Effector CD8-positive, alpha-beta T cell (primary cell): Measurements from ENCODE around the gene ZNF445.
"Not testable (repeated sequence)": the region's sequence is repeated elsewhere in the genome, so short reads cannot be mapped to it uniquely, and the experiment has no call there.

Source experiments
- DNase-seq: peaks from one replicate; lab custom pipeline; 2025; lab: John Stamatoyannopoulos, UW

The ZNF445 gene

DNA sequence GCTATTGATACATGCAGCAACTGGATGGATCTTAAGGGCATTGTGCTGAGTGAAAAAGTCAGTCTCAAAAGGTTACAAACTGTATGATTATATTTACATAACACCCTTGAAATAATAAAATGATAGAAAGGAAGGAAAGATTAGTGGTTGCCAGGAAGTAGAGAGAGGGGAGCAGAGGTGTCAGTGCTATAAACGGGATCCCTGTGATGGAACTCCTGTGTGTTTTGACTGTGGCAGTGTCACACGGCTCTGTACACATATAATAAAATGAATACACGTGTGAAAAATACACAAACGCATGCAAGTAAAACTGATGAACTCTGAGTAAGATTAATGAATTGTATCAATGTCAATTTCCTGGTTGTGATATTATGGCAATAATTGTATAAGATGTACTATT lies 78.6 kb downstream of the ZNF445 start:
- DNase-seq = no peak

DNA sequence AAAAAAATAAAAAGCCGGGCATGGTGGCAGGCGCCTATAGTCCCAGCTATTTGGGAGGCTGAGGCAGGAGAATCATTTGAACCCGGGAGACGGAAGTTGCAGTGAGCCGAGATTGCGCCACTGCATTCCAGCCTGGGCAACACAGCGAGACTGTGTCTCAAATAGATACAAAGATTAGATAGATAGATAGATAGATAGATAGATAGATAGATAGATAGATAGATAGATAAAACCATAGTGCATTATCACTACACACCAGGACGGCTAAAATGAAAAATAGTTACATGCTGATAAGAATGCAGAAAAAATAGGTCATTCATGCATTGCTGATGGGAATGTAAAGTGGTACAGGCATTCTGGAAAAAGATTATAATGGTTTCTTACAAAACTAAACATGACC lies 79.2 kb downstream of the ZNF445 start:
- not testable (repeated sequence) for DNase-seq

DNA sequence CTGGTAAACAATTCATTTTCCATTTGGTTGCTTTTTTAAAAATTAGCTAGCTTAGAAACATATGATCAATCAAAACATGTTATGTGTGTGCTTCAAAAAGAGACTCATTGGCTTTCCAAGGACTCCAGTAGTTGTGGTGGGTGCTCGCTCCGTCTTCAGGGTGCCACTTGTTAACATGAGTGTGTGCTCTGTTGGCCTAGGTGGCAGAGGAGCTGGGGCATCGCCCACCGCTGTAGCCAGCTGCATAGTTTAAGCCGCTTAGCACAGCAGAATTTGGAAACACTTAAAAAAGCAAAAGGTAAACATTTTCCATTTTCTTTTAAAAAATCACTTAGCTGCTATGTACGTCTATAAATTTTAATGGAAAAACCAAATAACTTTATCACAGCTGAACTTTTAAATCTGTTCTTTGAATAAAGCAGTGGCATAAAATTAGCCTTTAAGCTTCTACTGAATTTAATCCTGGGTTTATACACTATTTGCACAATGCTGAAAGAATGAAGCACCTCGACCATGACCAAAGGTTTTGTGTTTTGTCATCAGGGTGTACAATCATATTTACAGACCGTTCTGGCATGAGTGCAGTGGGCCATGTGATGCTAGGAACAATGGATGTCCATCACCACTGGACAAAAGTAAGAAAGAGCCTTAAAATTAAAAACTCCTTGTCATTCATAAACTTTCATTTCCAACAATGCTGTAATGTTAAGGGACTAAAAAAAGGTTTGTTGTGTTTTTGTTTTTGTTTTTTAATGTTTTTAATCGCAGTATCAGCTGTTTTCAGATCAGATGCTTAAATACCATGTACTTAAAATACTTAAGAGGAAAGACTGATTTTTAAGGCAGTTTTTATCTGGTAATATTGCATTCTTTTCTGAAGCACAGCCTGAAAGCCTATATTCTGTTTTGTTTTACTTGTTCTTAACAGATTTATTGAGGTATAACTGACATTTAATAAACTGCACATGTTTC lies 81.0 kb downstream of the ZNF445 start:
- DNase-seq = no peak

DNA sequence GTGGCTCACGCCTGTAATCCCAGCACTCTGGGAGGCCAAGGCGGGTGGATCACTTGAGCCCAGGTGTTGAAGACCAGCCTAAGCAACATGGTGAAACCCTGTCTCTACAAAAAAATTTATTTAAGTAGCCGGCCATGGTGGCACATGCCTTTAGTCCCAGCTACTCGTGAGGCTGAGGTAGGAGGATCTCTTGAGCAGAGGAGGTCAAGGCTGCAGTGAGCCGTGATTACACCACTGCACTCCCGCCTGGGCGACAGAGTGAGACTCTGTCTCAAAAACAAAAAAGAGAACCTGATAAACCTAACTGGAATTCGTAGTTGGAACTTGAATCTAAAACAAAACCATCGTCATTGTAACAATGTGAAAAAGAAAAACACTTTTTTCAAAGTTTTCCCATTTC lies 81.8 kb downstream of the ZNF445 start:
- no peak for DNase-seq

DNA sequence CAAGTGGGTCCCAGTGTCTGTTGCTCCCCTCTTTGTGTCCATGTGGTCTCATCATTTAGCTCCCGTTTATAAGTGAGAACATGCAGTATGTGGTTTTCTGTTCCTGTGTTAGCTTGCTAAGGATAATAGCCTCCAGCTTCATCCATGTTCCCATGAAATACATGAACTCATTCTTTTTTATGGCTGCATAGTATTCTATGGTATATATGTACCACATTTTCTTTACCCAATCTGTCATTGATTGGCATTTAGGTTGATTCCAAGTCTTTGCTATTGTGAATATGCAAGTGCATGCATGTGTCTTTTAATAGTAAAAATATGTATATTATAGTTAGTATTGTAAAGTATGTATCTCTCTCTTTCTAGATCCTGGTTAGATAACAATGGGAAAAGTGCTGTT lies 85.0 kb downstream of the ZNF445 start:
- no peak for DNase-seq

DNA sequence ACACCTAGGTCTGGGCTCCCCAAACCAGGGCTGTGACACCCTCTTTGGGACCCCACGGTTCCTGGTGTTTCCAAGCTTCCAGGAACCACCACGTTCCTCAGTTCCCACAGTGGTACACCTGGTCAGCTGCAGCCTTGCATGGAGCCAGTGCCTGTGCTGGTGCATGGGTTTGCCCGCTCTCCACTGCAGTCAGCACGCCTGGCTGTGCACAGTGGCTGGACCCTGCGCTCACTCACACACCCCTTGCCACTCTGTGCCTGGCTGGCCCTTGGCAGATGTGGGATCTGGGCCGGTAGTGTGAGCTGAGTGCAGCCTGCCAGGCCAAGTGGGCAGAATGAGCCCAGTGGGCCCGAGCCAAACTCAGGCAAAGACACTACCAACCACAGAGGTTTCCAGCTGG lies 90.1 kb downstream of the ZNF445 start:
- no peak for DNase-seq
